NCI-H526 (cell line): ENCODE results near the gene LGR4.
"Not testable (repeated sequence)": the region's sequence is repeated elsewhere in the genome, so short reads cannot be mapped to it uniquely, and the experiment has no call there.

Experiments used
- DNase-seq, 2 experiments: peaks; one replicate each; lab custom pipeline; 2025; lab: John Stamatoyannopoulos, UW

LGR4 gene

DNA sequence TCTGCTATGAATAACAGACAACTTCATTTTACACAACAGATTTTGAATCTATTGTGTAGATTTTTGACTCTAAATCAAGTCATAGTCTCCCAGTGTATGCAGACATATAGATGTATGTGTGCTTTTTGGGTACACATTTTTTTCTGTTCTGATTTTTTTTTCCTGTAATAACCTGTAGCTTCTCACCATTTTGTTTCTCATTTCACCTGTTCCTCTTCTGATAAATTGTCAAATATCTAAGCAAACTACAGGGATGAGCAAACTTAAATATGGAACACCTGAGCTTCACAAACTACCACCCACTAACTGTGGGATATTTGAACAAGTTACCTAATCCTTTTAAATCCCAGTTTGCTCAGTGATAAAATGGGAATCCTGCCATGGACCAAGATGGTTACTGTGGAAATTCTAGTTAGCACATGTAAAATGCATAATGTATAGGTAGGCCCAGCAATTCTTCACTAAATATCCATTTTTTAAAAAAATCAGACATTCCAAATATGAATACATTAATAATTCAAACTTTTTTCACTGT, 15.7 kb downstream of the LGR4 start:
- no peak for DNase-seq

DNA sequence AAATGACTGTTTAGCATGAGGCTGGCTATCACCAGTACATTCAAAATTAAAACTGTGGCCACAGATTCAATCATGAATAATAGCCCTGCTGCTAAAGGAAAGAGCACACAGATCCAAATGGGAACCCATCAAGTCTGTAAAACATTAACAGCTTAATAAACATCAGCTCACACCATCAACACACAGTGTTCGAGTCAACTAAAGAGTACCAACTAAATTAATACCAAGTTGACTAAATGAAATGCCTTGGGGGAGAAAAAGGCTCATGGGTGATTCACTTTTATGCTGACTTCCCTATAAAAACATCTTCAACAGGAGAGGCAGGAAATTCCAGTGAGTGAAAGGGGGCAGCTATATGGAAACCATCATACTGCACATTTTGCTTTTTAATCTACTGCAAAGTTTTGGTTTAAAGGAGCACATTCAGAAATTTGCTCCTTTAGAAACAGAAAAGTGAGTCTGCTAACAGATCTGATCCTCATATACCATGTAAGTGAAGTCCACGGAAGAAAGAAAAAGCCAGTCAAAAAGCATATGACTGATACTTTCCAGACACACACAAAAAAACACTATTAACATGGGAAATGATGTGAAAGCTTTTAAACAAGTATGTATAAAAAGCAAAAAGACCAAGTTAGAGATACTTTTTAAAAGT, 16.3 kb downstream of the LGR4 start:
- DNase-seq: peak; percentile 59 to 73

DNA sequence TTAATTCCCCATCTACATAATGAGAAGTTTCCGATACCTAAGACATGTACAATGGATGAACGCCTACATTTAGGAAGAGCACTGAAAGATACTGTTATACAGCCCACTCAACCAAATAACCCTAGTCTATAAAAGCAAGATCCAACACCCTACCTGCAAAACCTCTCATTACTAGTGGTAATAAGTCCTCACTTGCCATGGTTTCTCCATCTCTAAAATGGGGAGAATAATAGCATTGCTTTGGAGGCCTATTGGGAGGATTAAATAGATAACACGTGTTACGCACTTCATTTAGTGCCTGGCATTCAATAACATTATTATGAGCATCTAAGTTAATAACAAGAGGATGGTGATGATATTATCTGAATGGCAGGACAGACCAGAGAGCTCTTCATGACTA, 16.9 kb downstream of the LGR4 start:
- DNase-seq: no peak

DNA sequence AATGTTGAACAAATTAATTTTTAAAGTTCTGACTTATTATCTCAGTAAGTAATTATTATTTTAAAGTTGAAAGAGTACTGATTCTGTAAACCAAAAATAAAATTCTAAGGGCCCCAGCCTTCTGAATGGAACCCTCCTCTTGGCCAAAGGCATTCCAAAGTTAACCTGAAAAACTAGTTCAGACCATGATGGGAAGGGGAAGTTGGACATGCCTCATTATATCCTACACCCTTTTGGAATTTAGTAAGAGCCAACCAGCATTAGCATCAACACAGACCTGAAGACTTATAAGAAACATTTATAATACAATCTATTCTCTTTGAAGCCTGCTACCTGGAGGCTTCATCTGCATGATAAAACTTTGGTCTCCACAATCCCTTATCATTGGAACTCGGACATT, 18.9 kb downstream of the LGR4 start:
- no peak for DNase-seq

DNA sequence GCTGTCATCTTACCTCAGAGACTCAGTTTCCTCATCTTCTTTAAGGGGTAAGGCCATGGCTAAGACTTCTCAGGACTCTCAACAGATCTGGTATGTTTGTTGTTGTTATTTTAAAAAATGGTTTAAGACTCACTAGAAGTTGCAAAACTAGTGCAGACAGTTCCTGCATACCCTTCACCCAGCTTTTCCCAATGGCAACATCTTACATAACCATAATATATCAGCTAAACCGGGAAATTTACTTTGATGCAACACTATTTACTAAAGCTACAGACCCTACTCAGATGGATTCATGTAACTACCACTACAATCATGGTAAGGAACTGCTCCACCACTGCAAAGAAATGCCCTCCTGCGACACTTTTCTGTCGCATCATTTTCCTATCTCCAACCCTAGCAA, 20.4 kb downstream of the LGR4 start:
- DNase-seq: no peak

DNA sequence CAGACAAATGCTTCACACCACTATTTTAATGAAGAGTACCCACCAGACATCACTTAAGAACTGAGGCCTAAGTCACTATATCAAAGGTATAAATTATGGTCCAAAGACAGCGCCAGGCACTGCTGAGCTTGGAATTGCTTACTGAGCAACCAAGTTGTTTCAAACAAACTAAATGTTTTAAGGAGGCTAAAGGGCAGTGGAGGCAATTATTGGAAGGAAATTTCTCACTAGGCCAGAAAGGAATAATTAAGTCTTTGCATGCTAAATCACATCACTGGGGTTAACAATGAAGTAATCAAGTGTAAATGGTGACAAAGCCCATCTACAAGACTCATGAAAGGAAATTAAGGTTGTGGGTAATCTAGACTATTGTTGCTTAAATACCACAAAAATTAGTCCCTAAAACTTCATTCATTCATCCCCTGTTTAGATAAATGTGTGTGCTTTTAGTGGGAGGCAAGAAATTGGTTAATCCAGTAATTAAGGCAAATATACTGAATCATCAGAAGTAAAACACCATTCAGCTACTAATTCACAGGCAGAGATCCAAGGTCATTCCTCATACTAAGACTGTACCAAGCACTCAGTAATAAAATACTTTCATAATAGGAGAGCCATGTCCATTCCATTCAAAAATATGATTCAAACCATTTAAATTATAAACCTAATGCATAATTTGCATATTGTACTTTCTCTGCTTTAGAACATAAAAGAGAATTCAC, 21.2 kb downstream of the LGR4 start:
- no peak for DNase-seq

DNA sequence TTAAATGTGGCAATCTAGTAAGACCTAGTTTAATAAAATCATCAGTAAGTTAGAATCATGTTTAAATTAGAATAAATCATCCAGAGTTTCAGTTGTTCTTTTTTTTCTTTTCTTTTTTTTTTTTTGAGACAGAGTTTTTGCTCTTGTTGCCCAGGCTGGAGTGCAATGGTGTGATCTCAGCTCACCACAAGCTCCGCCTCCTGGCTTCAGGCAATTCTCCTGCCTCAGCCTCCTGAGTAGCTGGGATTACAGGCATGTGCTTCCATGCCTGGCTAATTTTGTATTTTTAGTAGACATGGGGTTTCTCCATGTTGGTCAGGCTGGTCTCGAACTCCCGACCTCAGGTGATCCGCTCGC, 24.4 kb downstream of the LGR4 start:
- DNase-seq: not testable (repeated sequence)

DNA sequence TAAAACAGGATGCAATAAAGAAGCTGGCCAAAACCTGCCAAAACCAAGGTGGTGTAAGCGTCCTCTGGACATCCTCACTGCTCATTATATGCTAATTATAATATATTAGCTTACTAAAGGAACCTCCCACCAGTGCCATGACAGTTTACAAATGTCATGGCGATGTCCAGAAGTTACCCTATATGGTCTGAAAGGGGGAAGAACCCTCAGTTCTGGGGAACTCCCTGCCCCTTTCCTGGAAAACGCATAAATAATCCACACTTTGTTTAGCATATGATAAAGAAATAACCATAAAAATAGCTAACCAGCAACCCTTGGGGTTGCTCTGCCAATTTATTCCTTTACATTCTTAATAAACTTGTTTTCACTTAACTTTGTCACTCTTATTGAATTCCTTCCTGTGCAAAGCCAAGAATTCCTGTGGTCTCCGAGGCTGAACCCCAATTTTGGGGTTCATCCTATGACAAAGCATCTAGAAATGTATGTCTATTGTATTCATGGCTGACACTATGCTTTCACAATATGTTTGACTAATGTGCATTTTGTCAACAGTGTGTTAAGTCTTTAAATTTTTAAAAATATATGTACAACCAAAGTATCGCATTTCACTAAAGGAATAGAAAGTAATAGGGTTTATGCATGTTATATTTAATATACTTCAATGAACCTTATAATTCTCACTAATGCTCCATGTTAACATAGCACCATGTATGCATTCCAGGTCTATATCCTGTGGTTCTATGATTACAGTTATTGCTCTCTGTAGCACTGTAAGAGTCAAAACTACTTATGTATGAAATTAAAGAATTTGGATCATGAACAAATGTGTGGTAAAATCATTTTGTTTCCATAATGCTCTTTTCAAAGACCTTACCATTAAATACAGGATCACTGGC, 25.1 kb downstream of the LGR4 start:
- DNase-seq: no peak

DNA sequence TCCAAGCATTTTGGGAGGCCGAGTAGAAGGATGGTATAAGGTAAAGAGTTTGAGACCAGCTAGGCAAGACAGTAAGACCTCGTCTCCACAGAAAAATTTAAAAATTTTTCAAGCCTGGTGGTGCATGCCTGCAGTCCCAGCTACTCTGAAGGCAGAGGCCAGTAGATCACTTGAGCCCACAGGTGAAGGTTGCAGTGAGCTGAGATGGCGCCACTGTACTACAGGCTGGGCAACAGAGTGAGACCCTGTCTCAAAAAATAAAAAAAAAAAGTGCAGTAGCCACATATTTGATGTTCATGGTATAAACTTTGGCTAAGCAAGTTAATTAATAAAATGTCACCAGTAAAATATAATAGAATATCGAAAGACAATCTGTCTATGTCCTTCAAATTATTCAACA, 27.0 kb downstream of the LGR4 start:
- DNase-seq: no peak

DNA sequence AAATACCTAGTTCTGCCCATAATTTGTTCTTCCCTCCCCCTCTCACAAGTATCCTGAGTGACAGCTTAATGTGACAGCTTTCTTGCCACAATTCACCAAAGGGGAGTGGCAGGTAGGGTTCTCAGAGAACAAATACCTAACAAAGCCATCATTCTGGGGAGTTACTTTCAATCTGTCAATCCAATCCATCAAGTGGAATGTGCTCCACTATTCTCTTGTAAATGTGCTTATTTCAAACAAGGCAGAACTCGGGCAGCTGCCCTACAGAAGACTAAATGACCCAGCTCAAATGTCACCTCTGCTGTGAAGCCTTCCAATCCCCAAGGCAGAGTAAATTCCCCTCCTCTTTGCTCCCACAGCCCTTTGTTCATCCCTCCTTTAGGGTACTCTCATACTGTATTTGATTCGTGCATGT, 27.8 kb downstream of the LGR4 start:
- DNase-seq: peak; percentile 46 to 55

DNA sequence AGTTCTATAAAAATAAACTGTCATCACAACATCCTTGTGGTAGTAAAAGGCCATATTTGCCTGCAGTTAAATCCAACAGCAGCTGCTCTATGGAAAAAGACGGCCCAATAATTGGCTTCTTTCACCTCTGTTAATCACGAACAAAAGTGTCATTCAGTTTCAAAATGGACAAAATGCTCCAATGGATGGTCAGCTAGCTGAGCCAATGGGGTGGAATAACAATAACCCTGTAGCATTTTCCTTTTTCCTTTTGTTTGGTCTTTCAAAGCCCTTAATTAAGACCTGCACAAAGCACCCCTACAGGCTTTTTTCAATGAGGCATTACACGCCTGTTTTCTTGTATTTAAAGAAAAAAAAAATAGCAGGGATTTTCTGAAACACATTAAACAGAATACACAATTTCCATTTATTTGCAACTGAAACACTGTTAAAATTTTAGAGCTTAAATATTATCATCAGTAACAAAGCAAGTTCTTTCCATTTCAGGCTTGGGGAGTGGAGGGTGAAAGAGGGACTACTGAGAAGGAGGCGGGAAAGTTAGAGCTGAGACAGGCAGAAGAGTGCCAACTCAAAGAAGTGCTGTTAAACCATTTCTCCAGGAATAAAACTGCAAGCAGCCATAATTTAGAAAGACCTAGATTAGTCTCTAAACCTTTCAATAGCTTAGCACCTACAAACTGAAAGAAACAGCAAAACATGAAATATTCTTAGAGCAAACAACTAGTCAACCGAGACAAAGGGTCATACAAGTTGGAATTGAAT, 28.7 kb downstream of the LGR4 start:
- DNase-seq: peak; percentile 96

DNA sequence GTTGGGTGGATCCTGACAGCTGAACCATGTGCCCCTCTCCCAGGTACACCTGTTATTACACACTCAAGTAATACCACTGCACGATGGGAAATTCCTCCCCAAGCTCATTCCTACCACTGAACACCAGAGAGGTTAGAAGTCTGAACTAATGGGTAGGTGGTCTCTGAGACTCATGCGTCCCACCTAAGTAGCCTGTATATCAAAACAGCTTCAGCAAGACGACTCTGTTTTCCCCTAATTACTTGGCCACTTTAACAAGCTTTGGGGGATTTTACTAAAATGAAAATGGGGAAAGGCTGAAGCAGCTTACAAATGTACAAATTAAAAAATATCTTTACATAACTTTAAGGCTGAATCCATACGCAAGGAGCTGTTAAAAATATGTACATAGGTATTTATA, 29.4 kb downstream of the LGR4 start:
- peak; percentile 34 to 50 for DNase-seq

DNA sequence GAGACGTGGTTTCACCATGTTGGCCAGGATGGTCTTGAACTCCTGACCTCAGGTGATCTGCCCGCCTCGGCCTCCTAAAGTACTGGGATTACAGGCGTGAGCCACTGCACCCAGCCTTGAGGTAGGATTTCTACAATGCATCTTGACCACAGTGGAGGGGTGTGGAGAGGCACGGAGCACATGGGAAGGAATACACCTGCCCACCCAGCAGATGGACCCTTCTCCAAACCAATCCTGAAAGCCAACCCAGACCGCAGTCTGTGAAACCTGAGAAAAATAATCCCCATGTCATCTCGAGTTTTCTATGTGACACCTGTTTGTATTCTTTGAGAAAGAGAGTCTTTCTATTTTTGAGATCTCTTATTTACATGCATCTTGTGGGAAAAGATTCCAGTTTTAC, 32.5 kb downstream of the LGR4 start:
- DNase-seq: no peak

DNA sequence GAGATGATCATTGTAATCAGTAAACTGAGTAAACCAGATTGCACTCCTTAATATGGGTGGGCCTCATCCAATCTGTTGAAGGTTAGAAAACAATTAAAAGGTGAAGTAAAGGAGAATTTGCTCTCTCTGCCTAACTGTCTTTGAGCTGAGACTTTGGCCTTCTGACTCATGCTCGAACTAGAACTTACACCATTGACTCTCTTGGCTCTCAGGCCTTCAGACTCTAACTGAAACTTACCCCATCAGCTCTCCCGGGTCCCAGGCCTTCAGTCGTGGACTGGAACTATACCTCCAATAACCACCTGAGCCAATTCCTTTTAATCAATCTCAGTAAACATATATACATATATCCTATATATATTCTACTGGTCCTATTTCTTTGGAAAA, 34.0 kb downstream of the LGR4 start:
- DNase-seq: no peak

DNA sequence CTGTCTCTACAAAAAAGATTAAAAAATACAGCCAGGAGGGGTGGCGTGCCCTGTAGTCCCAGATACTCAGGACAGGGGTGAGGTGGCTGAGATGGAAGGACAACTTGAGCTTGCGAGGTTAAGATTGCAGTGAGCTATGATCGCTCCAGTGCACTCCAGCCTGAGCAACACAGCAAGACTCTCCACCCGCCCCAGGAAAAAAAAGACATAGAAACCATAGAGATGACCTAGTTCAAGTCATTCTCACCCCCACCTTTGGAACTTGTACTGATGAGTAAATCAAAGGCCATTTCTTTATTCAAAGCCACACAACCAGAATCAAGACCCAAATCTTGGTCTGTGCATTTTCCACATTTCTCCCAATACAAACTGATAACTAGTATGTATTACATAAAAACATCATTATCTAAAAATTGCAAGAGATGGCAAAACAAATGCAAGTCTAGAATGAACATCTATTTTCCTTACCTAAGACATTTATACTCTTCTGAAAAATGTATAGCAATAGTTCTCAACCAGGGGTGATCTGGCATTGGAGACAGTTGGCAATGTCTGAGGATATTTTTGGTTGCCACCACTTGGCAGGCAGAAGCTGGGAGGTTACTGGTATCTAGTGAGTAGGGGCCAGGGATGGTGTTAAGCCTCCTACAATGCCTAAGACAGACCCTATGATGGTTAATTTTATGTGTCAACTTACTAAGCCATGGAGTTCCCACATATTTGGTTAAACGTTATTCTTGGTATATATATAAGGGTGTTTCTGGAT, 34.6 kb downstream of the LGR4 start:
- no peak for DNase-seq

DNA sequence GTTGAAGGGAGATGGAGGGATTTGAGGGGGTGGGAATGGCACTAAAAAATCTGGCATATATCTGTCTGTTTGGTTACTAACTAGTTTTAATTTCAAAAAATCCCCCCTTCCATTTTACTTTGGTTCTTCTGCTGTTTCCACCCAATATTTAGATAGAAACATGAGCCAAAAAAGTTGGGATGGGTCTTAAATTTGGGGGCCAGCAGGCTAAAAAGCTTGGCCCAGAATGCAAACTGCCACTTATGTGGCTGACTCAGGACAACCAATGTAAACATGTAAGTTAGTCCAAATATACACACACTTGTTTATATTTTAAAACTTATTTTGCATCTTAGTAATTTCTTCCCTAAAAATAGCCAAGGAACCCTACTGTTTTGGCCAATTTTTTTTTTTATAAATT, 35.7 kb downstream of the LGR4 start:
- DNase-seq: no peak

DNA sequence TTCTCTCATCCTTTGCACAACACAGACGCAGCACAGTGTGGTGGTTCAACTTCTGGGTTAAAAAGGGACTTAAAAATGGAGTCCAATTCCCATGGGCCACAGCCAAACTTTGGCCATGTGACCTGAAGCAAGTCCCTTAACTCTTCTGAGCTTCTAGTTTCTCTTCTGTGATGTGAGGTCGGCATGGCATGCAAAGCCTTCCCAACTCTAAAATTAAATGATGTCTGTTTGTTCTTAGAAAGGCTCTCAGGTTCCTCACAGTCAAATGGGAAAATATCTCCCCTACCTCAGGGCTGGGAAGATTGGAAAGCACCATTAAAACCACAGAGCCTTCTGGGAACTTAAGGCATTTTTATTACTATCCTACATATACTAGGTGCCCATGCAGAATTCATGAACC, 38.8 kb downstream of the LGR4 start:
- DNase-seq: no peak

DNA sequence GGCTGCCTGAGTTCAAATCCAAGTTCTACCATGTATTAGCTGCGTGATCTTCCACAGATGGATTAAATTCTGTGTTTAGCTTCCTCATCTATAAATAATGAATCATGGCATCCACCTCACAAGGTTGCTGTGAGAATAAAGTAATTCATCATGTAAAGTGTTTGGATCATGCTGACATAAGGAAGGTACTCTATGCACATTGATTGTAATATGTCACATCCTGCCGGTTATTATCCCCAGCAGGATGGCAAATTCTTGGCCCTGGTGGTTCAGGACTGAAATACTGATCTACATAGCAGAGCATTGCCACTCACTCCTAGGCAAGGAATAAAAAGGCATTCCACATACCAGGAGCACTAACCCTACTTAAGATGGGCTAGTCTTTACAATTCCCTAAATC, 40.8 kb downstream of the LGR4 start:
- DNase-seq: no peak

DNA sequence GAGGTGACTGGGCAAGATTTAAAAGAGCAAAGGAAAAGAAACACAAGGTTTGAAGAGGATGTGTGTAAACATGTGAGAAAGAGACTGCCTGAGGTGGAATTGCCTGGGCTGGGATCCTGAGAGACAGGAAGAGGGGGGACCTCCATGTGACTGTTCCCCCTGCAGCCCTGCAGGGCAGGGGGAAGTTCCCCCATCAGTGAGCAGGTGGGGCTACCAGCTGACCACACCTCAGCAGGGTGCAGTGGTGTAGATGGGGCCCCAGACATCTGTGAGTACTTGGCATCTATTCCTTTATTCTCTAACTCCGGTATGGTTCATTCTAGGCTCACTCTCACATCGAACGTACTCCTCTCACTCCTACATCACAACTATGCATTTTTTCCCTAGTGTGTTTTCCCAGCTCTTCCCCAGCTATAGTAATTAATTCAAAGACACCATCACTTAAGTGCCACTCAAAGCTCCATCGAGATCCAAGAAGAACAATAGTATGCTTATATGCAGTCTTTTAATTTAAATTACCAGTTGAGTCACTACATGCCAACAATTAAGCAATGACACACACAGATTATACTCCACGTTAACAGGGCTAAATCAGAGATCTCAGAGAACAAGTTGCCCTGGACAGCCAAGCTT, 42.7 kb downstream of the LGR4 start:
- no peak for DNase-seq

DNA sequence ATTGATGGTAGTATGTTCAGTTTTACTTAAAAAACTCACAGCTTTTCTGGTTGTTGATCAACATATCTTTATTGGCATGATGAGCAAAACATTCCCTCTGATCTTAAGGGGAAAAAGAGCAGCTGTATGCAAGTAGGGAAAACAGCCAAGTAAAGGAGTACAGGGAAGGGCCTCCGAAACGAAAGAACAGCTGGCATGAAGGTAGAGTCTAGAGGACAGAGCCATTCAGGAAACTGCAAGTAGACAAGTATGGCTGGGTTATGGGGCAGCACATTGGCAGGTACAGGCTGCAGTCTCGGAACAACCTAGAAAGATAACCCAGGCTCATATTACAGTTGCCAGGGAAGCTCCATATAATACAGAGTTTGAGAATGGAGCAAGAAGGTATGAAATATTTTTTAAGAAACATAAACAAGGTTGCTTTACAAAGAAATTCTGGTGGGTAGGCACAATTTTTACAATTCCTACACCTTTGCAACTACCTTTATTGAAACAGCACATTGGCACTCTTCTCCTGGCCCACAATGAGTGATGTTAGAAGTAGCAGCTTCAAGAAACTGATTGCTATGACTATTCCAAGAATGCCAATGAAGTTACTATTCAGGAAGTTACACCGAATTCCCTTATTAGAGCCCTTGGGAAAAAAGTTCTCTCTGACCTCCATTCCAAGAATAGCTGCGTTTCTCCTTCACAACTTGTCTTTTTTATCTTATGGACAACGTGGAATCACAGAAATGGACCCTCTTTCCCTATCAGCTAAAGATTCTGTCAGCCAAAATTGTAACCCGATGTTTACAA, 45.2 kb downstream of the LGR4 start:
- DNase-seq: peak in 1 of 2 experiments; percentile 43
